ENCODE results near the gene SLC25A13.

- TF ChIP-seq CTCF (conservative IDR thresholded peaks at IDR 0.05) (no peak), EZH2 (IDR thresholded peaks at IDR 0.05; ENCODE audit: low read depth) (no peak)
Observed at GRCh38 chr7:96266580-96266979, 55.3 kb downstream of the SLC25A13 start.

Data from PC-9 (cell line).